Islet precursor cell (in vitro differentiated cells): ENCODE measurements around the gene SLFNL1.

Source experiments
- DNase-seq: peaks from one replicate; pipeline ENCODE4 v3.0.0-alpha.2; 2018

The SLFNL1 gene

GRCh38 chr1:41019353-41019745 lies 2.2 kb downstream of the SLFNL1 start:
- no peak for DNase-seq

- no peak for DNase-seq
Measured at GRCh38 chr1:41018018-41018410, 3.5 kb downstream of the SLFNL1 start.

- DNase-seq: no peak
Measured at GRCh38 chr1:41017141-41018017, 4.1 kb downstream of the SLFNL1 start.

GRCh38 chr1:41015897-41016470 lies 5.5 kb downstream of the SLFNL1 start:
- no peak for DNase-seq

GRCh38 chr1:41015281-41015896 lies 6.1 kb downstream of the SLFNL1 start:
- DNase-seq: no peak

- no peak for DNase-seq
Measured at GRCh38 chr1:41014871-41015270, 6.7 kb downstream of the SLFNL1 start.

GRCh38 chr1:41013796-41014195 lies 7.7 kb downstream of the SLFNL1 start:
- no peak for DNase-seq

GRCh38 chr1:41013024-41013423 lies 8.5 kb downstream of the SLFNL1 start:
- DNase-seq: no peak

GRCh38 chr1:41010345-41010744 lies 11.2 kb downstream of the SLFNL1 start:
- DNase-seq: no peak

GRCh38 chr1:41009466-41009865 lies 12.1 kb downstream of the SLFNL1 start:
- DNase-seq: no peak

- peak; percentile 37 for DNase-seq
Measured at GRCh38 chr1:41006942-41007865, 14.3 kb downstream of the SLFNL1 start.

- no peak for DNase-seq
Measured at GRCh38 chr1:41005876-41006275, 15.6 kb downstream of the SLFNL1 start.

- peak; percentile 73 for DNase-seq
Measured at GRCh38 chr1:41003640-41004220, 17.8 kb downstream of the SLFNL1 start.

GRCh38 chr1:41003127-41003639 lies 18.3 kb downstream of the SLFNL1 start:
- no peak for DNase-seq

GRCh38 chr1:40998668-40999067 lies 22.9 kb downstream of the SLFNL1 start:
- no peak for DNase-seq

- no peak for DNase-seq
Measured at GRCh38 chr1:40997096-40997495, 24.4 kb downstream of the SLFNL1 start.

GRCh38 chr1:40989066-40989465 lies 32.5 kb downstream of the SLFNL1 start:
- no peak for DNase-seq

- DNase-seq: no peak
Measured at GRCh38 chr1:40988280-40988679, 33.2 kb downstream of the SLFNL1 start.

GRCh38 chr1:40987439-40988276 lies 33.9 kb downstream of the SLFNL1 start:
- no peak for DNase-seq

- DNase-seq: no peak
Measured at GRCh38 chr1:40986956-40987355, 34.6 kb downstream of the SLFNL1 start.

- no peak for DNase-seq
Measured at GRCh38 chr1:40986328-40986783, 35.2 kb downstream of the SLFNL1 start.
